GM15510 (cell line): ENCODE results near the gene COLGALT1.

ENCODE experiments used
- POLR2A ChIP-seq: IDR thresholded peaks from 3 replicates; pipeline ENCODE4 v1.6.1; 2011; ENCODE audit warnings: borderline replicate concordance; ENCODE audit not compliant: insufficient read length; ENCODE audit errors: extremely low read depth

Gene COLGALT1

DNA sequence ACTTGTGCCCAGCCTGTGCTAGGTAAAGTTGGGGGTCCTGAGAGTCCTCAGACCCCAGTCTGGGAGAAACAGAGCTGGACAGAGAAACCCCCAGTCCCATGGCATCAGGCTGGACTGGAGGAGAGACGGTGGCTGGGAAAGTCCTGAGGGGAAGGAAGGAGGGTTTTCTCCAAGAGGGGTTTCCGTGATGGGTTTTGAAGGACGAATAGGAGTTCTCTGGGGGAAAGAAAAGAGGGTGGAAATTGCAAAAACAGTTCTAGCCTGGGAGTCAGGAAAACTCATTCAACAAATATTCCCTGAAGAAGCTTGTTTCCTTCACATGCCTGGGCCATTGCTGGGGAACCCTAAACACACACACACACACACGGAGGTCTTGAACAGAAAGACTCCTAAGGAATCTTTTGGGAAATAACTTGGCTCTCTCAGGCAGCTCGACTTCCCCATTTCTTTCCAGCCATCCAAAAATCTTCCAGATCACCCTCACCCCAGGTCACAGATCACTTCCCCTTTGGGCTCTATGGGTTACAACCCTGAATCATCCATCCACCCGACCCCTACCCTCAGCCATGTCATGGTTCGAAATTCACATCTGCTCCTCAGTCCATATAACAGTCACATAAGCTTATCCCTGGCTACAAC, 47.5 kb downstream of the COLGALT1 start:
- no peak for TF ChIP-seq POLR2A

DNA sequence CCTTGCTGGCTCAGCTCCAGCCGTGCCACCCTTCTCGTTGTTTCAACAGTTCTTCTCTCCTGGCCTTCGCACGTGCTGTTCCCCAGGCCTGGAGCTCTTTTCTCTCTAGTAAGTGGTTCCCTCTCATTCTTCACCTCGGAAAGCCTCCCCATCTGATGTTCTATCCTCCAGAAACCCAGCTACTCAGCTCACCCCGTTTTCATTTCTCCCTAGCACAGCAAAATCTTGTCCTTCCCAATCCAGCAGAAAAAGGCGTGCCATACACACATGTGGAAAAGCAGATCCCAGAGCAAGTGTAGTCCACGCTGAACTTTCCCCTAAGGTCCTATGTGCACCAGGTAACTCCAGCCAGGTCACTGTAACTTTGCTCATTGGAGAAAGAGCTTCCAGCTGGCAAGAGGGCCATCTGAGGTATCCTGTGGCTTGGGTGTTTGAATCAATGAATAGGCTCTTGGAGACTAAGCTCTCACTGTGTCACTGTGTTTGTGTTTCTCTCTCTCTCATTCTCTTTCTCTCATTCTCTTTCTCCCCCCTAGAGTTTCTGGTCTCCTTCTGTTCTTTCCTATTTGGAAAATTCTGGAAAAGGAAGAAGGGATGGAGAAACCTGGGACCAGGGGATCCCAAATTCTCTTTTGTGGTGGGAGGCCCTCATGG, 49.0 kb downstream of the COLGALT1 start:
- TF ChIP-seq POLR2A = no peak

DNA sequence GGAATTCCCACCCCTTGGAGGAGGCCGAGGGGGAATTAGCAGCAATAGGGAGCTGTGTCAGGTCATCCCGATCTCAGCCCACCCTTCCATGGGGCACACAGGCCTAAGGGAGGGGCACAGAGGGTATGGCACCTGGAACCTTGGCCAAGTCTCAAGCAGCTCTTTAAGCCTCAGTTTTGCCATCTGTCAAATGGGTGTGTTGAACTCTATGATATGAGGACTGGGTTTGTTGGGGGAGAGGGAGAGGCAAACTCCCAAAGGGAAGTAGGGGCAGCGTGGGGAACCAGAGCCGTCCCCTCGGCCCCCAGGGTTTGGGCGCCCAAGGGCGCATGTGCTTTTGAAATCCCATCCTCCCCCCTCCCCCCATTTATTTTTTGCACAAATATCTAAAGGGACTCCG, 49.7 kb downstream of the COLGALT1 start:
- no peak for TF ChIP-seq POLR2A

DNA sequence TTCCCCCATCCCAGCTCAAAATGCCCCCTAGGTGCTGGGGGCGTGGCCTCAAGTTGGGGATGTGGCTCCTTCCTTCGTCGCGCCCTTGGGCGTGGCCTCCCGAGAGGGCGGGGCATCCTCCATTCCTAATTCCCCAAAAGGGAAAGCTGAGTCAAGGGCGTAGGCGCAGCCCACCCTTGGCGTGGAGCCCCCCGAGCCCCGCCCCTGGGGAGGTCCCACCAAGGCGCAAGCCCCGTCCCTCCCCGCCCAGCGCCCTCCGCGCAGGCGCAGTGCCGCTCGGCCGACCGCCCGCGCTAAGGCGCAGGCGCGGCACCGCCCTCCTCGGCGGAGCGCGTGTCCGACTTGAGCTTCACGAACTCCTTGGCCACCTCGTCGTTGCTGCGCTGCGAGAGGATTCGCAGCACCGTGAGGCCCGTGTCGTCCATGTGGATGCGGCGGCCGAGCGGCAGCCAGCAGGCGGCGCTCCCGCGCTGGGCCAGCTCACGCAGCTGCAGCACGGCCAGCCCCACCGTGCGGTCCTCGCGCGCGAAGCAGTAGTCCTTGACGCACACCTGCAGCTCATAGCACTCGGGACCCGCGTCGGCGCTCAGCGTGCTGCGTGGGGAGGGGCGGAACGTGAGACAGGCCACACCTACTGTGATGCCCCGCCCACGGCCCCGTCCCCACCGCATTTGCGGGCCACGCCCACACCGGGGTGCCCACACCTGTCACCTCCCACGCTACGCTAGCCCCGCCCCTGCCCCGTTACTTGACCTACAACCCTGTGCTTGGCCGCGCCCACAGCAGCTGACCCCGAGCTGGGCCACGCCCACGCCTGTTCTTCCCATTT, 50.5 kb downstream of the COLGALT1 start:
- peak; percentile 60 for TF ChIP-seq POLR2A

DNA sequence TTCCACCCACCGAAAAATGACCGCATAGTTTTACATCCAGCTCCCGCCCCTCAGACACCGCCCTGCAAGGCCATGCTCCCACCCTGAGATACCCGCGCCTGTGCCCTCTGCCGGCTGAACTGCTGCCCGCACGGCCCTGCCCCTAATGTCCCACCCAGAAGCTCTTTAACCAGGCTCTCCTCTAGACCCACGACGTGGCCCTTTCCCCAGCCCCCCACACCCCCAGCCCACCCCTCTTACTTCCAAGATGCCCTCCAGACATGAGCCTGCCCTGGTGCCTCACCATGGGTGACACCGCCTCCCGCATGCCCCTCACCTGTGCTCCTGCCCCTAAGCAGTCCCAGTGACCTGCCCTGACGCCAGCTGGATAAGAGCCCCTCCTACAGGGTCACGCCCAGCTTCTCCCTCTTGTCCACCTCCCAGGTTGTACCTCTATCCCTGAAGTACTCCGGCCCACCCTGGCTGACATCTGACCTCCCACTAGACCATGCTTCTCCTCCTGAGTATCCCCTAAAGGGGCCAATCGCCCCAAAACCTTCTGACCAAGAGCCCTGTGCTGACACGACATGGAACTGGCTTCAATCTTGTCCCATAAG, 51.2 kb downstream of the COLGALT1 start:
- no peak for TF ChIP-seq POLR2A

DNA sequence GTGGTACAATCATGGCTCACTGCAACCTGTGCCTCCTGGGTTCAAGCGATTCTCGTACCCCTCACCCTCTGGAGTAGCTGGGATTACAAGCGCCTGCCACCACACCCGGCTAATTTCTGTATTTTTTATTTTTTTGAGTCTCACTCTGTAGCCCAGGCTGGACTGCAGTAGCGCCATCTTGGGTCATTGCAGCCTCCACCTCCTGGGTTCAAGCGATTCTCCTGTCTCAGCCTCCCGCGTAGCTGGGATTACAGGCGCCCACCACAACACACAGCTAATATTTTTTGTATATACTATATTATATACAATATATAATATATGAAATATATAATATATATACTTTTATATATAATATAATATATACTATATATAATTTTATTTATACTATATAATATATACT, 52.5 kb downstream of the COLGALT1 start:
- no peak for TF ChIP-seq POLR2A

DNA sequence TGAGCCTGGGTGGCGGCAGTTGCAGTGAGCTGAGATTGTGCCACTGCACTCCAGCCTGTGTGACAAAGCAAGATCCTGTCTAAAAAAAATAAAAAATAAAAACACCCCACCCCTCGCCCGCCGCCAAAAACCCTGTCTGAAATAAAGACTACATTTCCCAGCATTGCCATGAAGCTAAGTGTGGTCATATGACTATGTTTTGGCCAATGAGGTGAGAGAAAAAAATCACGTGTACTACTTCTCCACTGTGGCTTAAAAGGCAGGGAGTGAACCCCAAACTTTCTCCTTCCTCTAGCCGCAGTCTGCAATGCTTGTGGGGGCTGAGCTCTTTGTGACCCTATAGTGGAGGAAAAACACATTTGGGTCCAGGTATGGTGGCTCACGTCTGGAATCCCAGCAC, 54.9 kb downstream of the COLGALT1 start:
- no peak for TF ChIP-seq POLR2A

DNA sequence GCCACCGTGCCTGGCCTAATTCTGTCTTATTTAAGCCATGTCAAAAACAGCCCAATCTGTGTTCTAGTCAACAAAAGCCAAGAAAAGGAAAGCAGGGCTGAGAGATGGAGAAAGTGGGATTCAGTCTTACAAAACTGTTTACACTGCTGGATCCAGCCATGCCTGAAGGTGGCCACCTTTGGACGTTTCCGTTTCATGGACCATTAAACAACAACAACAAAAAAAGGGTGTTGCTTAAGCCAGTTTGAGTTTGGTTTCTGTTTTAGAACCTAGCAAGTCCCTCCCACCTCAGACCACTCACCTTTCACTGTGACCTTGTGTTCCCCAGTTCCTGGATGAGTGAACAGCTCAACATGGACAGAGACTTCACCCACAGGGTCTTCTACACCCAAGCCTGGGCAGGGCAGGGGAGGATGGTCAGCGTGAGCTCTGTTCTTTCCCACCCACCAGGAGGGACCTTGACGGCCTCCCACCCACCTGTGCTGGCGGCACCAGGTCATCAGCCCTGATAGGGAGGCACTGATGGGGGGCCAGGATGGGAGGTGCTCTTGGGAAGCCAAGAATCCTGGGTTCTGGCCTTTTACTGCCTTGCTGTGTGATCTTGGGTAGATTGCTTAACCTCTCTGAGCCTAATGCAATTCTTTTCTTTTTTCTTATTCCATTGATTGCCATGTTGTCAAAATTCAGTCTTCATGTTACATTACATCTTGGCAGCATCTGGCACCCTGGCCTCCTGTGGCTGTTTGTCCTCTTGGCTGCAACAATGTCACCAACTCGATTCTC, 56.2 kb downstream of the COLGALT1 start:
- no peak for TF ChIP-seq POLR2A

DNA sequence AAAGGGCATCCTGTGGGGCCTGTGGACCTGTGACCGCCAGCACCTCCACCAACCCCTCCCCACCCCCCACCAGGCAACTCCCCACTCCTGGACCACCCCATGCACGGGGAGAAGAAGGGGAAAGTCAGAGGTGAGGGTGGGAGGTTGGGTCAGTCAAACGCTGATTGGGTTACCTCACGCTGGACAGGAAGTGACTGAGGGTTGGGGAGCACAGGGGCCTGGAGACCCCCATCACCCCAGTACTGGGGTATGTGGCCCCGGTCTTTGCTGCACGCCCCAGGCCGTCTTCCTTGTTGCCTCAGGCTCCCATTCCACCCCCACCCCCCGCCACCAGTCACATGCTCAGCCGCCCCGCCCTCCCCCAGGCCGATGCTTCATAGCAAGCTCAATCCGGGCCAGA, 59.0 kb downstream of the COLGALT1 start:
- no peak for TF ChIP-seq POLR2A

DNA sequence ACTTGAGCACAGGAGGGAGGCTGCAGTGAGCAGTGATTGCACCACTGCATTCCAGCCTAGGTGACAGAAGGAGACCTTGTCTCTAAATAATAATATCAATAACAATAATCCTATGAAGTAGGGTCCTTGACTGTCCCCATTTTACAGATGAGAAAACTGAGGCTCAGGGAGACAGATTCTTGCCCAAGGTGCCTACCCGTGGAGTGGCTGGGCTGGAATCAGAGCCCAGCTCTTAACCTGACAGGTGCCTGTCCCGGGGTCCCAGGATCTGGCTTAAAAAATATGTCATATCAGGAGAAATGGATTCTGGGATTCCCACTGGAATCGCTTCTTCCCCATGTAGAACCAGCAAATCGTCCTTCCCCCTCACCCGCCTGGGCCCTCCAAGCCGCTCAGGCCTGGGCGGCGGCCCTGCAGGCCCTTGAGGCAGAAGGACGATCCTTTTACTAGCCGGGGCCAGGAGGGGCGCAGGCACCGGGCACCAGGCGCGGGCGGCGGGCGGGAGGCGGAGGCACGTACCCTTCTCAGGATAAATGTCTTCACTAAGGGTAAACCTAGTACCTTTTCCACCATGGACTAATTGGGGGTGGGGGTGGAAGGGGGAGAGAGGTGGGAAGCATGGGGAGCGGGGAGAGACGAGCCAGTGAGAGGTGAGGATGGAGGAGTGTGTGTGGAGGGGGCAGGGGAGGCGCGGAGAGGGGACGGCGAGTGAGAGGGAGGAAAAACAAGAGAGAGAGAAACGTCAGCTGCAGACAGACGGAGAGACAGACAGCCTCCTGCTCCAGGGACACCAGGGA, 60.6 kb downstream of the COLGALT1 start:
- TF ChIP-seq POLR2A = no peak

DNA sequence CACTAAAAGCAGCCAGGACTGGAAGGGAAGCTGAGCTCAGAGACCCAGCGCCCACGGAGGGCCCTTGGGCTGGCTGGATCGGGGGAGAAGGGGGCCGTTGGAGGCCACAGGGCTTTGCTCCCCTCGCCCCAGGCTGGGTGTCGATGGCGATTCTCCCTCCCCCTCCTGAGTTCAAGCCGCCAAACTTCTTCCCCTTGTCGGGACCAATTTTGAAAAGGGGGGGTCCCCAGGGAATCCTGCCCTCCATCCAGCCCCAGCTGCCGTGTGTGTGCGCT, 61.2 kb downstream of the COLGALT1 start:
- no peak for TF ChIP-seq POLR2A

DNA sequence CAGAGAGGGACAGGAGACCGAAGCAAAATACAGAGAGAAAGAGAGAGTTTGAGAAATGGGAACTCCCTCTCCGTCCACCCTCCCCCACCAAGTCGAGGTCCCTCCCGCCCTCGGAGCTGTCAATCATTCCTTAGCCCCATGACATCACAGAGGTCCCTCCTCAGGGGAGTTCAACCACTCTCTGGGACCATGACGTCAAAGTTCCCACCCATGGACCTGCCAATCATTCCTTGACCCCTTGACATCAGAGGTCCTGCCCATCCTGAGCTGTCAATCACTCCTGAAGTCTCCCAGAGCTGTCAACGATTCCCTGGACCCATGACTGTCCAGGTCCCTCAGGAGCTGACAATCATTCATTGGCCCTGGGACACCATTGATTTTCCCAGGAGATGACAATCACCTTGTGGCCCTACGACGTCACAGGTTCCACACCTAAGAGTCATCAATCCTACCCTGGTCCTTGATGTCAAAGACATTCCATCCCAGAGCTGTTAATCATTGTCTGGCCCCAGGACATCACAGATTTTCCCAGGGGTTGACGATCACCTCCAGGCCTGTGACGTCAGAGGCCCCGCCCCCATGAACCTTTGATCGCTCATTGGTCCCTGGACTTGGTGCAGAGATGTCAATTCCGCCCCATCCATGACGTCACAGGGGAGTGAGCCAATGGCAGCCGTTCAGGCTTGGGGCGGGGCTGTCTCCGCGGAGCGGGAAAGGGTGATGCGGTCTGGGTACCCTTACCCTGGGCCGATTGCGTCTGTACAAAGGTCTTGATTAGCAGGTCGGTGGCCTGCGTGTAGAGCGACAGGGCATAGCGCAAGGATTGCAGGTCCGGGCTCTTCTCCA, 61.7 kb downstream of the COLGALT1 start:
- TF ChIP-seq POLR2A = no peak

DNA sequence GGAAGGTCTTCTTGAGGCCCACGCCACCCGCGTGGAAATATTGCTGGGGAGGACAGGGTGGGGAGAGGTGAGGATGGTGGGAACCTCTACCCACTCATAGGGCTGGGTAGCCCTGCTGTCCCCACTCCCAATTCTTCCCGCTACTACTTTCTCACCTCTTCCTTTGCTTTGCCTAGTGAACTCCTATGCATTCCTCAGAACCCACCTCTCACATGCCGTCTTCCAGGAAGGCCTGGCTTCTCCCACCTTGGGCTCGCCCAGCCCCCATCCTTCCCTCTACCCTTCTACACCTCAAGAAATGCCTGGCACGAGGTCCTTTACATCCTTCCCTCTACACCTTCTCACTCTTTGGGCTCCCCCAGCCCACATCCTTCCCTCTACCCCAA, 62.4 kb downstream of the COLGALT1 start:
- TF ChIP-seq POLR2A = no peak
